A549 (cell line): ENCODE data around the gene AFF3. TPM values are rescaled to one million over a fixed set of nuclear protein-coding genes. Genes with fewer than 3 reads are reported as not detected.

ENCODE experiments used
- ATAC-seq, 2 experiments: fragments of 200-7000 bp in 1 of 2; fragments of >200 bp in 1 of 2; cut with Nextera tagmentation in 1 of 2; cut with Tn5 transposase in 1 of 2; 3 replicates each; pipeline versions ENCODE4 v1.8.0 to v1.9.1; 2018 to 2020; ENCODE audit warnings: mild to moderate bottlenecking in 1 of 2, moderate library complexity in 1 of 2
- CTCF ChIA-PET: fragments of 300-600 bp; sonication (Branson Sonifier 250); formaldehyde crosslinking; extraction: SDS; loops from one replicate; lab custom pipeline; 2021; ENCODE audit warnings: antibody characterized with exemption, inconsistent platforms; lab: Yijun Ruan, JAX
- POLR2A ChIA-PET: fragments of 350-600 bp; formaldehyde crosslinking; extraction: SDS; loops from one replicate; lab custom pipeline; 2021; ENCODE audit warnings: antibody characterized with exemption, inconsistent platforms; lab: Yijun Ruan, JAX
- DNase-seq, 2 experiments: peaks; one replicate each; pipeline versions ENCODE4 v3.0.0 to v3.0.0-alpha.2; 2011 to 2016; ENCODE audit warnings: low read depth in 1 of 2, low spot score in 1 of 2
- FAIRE-seq: peaks from 2 replicates; lab custom pipeline; 2011; peaks lifted over from hg19 to GRCh38; lab: Jason Lieb, UNC
- H3K27ac ChIP-seq, 2 experiments: fragments of >200 bp; sonication (Bioruptor Twin); formaldehyde crosslinking; 3 replicates each; pipeline ENCODE4 v1.5.1; 2016 to 2017
- H3K4me1 ChIP-seq: fragments of >200 bp; sonication (Bioruptor Twin); formaldehyde crosslinking; 3 replicates; pipeline ENCODE4 v1.6.1; 2016
- H3K4me2 ChIP-seq: fragments of >200 bp; sonication (Bioruptor Twin); formaldehyde crosslinking; 3 replicates; pipeline ENCODE4 v1.6.1; 2016
- H3K4me3 ChIP-seq: fragments of >200 bp; sonication (Bioruptor Twin); formaldehyde crosslinking; 3 replicates; pipeline ENCODE4 v1.5.1; 2016
- H3K9me3 ChIP-seq: fragments of >200 bp; sonication (Bioruptor Twin); formaldehyde crosslinking; 3 replicates; pipeline ENCODE4 v1.6.1; 2016
- CHD4 ChIP-seq: fragments of 200-600 bp; sonication (generic); IDR thresholded peaks from 2 replicates; pipeline ENCODE4 v1.6.1; 2016; ENCODE audit warnings: antibody characterized with exemption, mild to moderate bottlenecking, borderline replicate concordance
- CTCF ChIP-seq: fragments of >200 bp; sonication (Bioruptor Twin); formaldehyde crosslinking; IDR thresholded peaks from 3 replicates; pipeline ENCODE4 v1.5.1; 2016
- EHMT2 ChIP-seq: fragments of 200-600 bp; sonication (generic); IDR thresholded peaks from 2 replicates; pipeline ENCODE4 v1.6.1; 2016; ENCODE audit warnings: antibody characterized with exemption, low read depth, mild to moderate bottlenecking, moderate library complexity
- FOXS1 ChIP-seq: fragments of 250-450 bp; sonication (Bioruptor Pico); IDR thresholded peaks from 2 replicates; pipeline ENCODE4 v1.5.0; 2020; ENCODE audit warnings: mild to moderate bottlenecking, moderate library complexity
- GATA3 ChIP-seq: IDR thresholded peaks from 2 replicates; pipeline ENCODE4 v1.6.1; 2012; ENCODE audit warnings: borderline replicate concordance
- HMGXB4 ChIP-seq: fragments of 250-450 bp; sonication (Bioruptor Pico); IDR thresholded peaks from 2 replicates; pipeline ENCODE4 v1.5.0; 2021; ENCODE audit warnings: mild to moderate bottlenecking, moderate library complexity, borderline replicate concordance
- HOXB5 ChIP-seq: fragments of 250-450 bp; sonication (Bioruptor Pico); IDR thresholded peaks from 2 replicates; pipeline ENCODE4 v1.5.0; 2020; ENCODE audit warnings: mild to moderate bottlenecking, moderate library complexity
- RAD21 ChIP-seq, 2 experiments: fragments of >200 bp in 1 of 2; sonication (Bioruptor Twin) in 1 of 2; formaldehyde crosslinking in 1 of 2; IDR thresholded peaks in 1 of 2; conservative IDR thresholded peaks in 1 of 2; 2 replicates in 1 of 2; 3 replicates in 1 of 2; pipeline ENCODE4 v1.6.1; 2012 to 2018; ENCODE audit warnings: inconsistent platforms in 1 of 2
- REST ChIP-seq: fragments of 200-600 bp; sonication (generic); IDR thresholded peaks from 2 replicates; pipeline ENCODE4 v1.6.1; 2016; ENCODE audit warnings: antibody characterized with exemption, mild to moderate bottlenecking, moderate library complexity
- RNF2 ChIP-seq: fragments of 200-600 bp; sonication (generic); IDR thresholded peaks from 2 replicates; pipeline ENCODE4 v1.6.1; 2016; ENCODE audit warnings: low read depth, mild to moderate bottlenecking, antibody characterized with exemption, moderate library complexity, borderline replicate concordance
- SMC3 ChIP-seq: fragments of >200 bp; sonication (Bioruptor Twin); formaldehyde crosslinking; IDR thresholded peaks from 3 replicates; pipeline ENCODE4 v1.6.1; 2018; ENCODE audit warnings: inconsistent platforms
- USF2 ChIP-seq: fragments of 450-650 bp; IDR thresholded peaks from 2 replicates; pipeline ENCODE4 v1.6.1; 2014; ENCODE audit warnings: antibody characterized with exemption
- WGBS: methylation state at CpG from one replicate; pipeline ENCODE4 v1.1.6; 2017; ENCODE audit errors: missing lambda C conversion rate; 5-methylcytosine and 5-hydroxymethylcytosine counted together
- polyA plus RNA-seq, 4 experiments: library from polyadenylated mRNA; depleted of rRNA in 3 of 4; stranded (reverse); fragments of >200 nt; fragmentation: RNase III in 1 of 4; extraction: RNeasy Plus Mini Kit Qiagen cat#74134 plus additional on column Dnase treatment in 1 of 4; gene quantifications; 2 replicates in 3 of 4; 3 replicates in 1 of 4; pipeline ENCODE4 v1.2.3, GENCODE V29; 2011 to 2017

Gene AFF3
- polyA plus RNA-seq, 2 of the 4 experiments (the other 2 are of a cell fraction): not detected

DNA sequence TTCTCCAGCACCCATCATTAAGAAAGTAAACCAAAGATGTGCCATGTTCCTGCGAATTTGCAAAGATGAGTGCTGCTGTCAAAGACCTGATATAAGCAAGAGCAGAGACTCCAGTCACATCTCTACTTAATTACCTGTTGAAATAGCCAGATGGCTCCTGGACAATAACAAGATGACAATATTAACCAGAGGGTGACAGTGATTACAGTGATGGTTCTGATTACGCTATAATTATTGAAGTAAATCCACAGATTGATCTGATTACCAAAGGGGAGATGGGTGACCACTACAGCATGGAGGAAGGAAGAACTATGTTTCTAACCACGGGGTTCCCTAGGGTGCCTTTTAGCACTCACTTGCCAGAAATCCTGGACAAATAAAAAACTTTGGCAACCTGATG is 36.5 kb upstream of the AFF3 start:
- WGBS: 56% methylated on average over 3 of the region's 3 CpGs
- ChIA-PET CTCF (interaction anchor here (0.7 to 0.8 kb wide), 3 partner anchors 15 to 60 kb away, joined by 3 to 4 read pairs (median 3); no protein-coding TSS in a partner anchor), POLR2A (no interaction called here)
- no peak for DNase-seq
- ATAC-seq: no peak
- Histone ChIP-seq H3K4me3 (no peak overlapping the region), H3K9me3 (no peaks in the 10 kb centered on the region), H3K4me2 (no peak overlapping the region), H3K4me1 (no peaks in the 10 kb centered on the region), H3K27ac (no peak overlapping the region)
- TF ChIP-seq REST: no peak
- no peak for TF ChIP-seq CHD4
- no peak for TF ChIP-seq RNF2
- TF ChIP-seq HOXB5 (CRISPR knock-in tag): no peak
- no peak for FAIRE-seq

DNA sequence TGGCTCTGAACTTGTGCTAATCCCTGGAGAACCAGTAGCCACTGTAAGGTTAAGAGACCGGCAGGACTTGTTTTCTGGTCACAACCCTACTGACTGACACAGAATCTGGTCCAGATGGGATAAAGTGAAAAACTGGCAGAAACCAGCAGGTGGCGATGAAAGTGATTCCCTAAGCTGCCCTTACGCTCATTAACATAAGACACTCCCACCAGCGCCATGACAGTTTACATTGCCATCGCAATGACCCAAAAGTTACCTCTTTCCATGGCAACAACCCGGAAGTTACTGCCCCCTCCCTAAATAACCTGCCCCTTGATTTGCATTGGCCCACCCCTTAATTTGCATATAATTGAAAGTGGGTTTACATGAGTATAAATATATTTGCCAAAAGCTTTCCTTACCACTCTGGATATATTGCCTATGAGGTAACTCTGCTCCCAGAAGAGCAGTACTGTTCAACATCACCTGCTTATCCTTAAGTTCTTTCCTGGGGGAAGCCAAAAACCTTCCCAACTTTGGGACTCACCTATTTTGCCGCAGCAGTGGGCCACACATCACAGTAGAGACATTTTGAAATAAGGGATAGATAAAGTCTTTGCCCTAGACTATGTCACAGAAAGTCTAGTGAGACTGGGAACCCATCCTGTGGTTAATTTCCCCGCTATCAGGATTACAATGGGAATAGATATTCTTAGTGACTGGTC is 35.8 kb upstream of the AFF3 start:
- CTCF ChIA-PET: interaction anchor here (0.6 to 0.8 kb wide), 4 partner anchors 12 to 287 kb away, joined by 3 read pairs; no protein-coding TSS in a partner anchor
- DNase-seq (peak; percentile 62 to 91), ATAC-seq (peak; percentile 88 to 97), FAIRE-seq (no peak)
- H3K4me2 ChIP-seq: peak overlapping the region; percentile 34
- no peak for TF ChIP-seq RNF2
- TF ChIP-seq FOXS1 (CRISPR knock-in tag): no peak
- peak in 1 of 2 experiments; percentile 42; a peak in 2 of 5 replicates for TF ChIP-seq RAD21 (conservative IDR thresholded peaks at IDR 0.05 in 1 of 2, IDR thresholded peaks at IDR 0.05 in 1 of 2)
- no peak for TF ChIP-seq HMGXB4 (CRISPR knock-in tag)
- no peak for TF ChIP-seq USF2
- TF ChIP-seq SMC3: peak; percentile 45; the same call in 2 of the 3 replicates
- peak; percentile 45 for TF ChIP-seq CTCF
- TF ChIP-seq HOXB5 (CRISPR knock-in tag): no peak
- no peak for TF ChIP-seq EHMT2
- TF ChIP-seq GATA3: no peak
- no peak overlapping the region for H3K4me3 ChIP-seq
- POLR2A ChIA-PET: no interaction called here
- 12% methylated on average over 8 of the region's 8 CpGs for WGBS
- H3K27ac ChIP-seq: no peak overlapping the region
- no peaks in the 10 kb centered on the region for H3K9me3 ChIP-seq
- no peaks in the 10 kb centered on the region for H3K4me1 ChIP-seq
